Activated T-helper 1 cell treated with anti-CD3 and anti-CD28 coated beads, Interleukin-12 subunit alpha, Interleukin-12 subunit beta, Interleukin-2, Interleukin-4 antibody, amounts not matched to agents 30 ng/mL and 10 ng/mL and 1 ng/mL, durations not matched to agents 14 hours and 24 hours and 36 hours (primary cell): ENCODE measurements around the gene VDAC2. TPM values are rescaled to one million over a fixed set of nuclear protein-coding genes. Genes with fewer than 3 reads are reported as not detected.

Experiments used
- DNase-seq: peaks from one replicate; pipeline ENCODE4 v3.0.0; 2021; ENCODE audit warnings: low spot score
- H3K27ac Mint-ChIP-seq: one replicate; pipeline ENCODE4 v1.8.0; 2021; ENCODE audit warnings: mild to moderate bottlenecking, mixed read lengths
- H3K27me3 Mint-ChIP-seq: one replicate; pipeline ENCODE4 v1.8.0; 2022; ENCODE audit warnings: mild to moderate bottlenecking, moderate library complexity, mixed read lengths; ENCODE audit not compliant: insufficient read depth
- H3K36me3 Mint-ChIP-seq: one replicate; pipeline ENCODE4 v1.8.0; 2021; ENCODE audit warnings: low read depth, mixed read lengths
- H3K4me1 Mint-ChIP-seq: one replicate; pipeline ENCODE4 v1.8.0; 2021; ENCODE audit warnings: low read depth, mixed read lengths
- H3K4me3 Mint-ChIP-seq: one replicate; pipeline ENCODE4 v1.8.0; 2021; ENCODE audit warnings: mild to moderate bottlenecking, moderate library complexity, mixed read lengths
- H3K9me3 Mint-ChIP-seq: one replicate; pipeline ENCODE4 v1.8.0; 2021; ENCODE audit warnings: mixed read lengths
- intact Hi-C: fragments of 100-400 bp; cut with micrococcal nuclease; formaldehyde crosslinking; loops from one replicate; pipeline ENCODE4 v1.15.1; 2024
- total RNA-seq: library from RNA; stranded (reverse); gene quantifications from 2 replicates; pipeline ENCODE4 v1.2.3, GENCODE V29; 2022

The VDAC2 gene
- total RNA-seq: 220 and 224 TPM in 2 replicates

- peak; percentile 95 for DNase-seq
- H3K36me3 Mint-ChIP-seq: peaks cover 25% of the 10 kb centered on the region
- no peaks in the 10 kb centered on the region for H3K27me3 Mint-ChIP-seq
- H3K4me3 Mint-ChIP-seq: peak within 1 kb of the TSS; percentile 92
- H3K4me1 Mint-ChIP-seq: peaks cover 30% of the 10 kb centered on the region
- intact Hi-C loops: loop anchor here (1.0 kb wide), 8 partner anchors 20 to 1425 kb away; partner anchors contain the start of genes ADK, KAT6B, SAMD8 and ZSWIM8
- peak within 1 kb of the TSS; percentile 100 for H3K27ac Mint-ChIP-seq
- no peaks in the 10 kb centered on the region for H3K9me3 Mint-ChIP-seq
These were observed at the start of gene VDAC2 for GRCh38 chr10:75210282-75211006. TSS of gene VDAC2 (plus strand) at chr10:75210796. CDS start at chr10:75211159, 363 bp downstream.

- Mint-ChIP-seq H3K27me3 (no peaks in the 10 kb centered on the region), H3K4me3 (peak overlapping the region; percentile 72), H3K9me3 (no peaks in the 10 kb centered on the region), H3K27ac (peak overlapping the region; percentile 86), H3K36me3 (peaks cover 17% of the 10 kb centered on the region), H3K4me1 (peaks cover 25% of the 10 kb centered on the region)
- DNase-seq: peak; percentile 20
- intact Hi-C loops: loop anchor here (1.0 to 2.0 kb wide), 2 partner anchors 15 to 53 kb away; no protein-coding TSS in a partner anchor
These were observed 44.6 kb upstream of the VDAC2 start for GRCh38 chr10:75165684-75166622.

- no peaks in the 10 kb centered on the region for H3K27me3 Mint-ChIP-seq
- intact Hi-C loops: loop anchor here (1.0 to 2.0 kb wide), 2 partner anchors 14 to 53 kb away; no protein-coding TSS in a partner anchor
- peaks cover 13% of the 10 kb centered on the region for H3K36me3 Mint-ChIP-seq
- no peaks in the 10 kb centered on the region for H3K9me3 Mint-ChIP-seq
- peaks cover 25% of the 10 kb centered on the region for H3K4me1 Mint-ChIP-seq
- H3K4me3 Mint-ChIP-seq: peak overlapping the region; percentile 72
- DNase-seq: no peak
- peak overlapping the region; percentile 86 for H3K27ac Mint-ChIP-seq
These were observed 44.0 kb upstream of the VDAC2 start for GRCh38 chr10:75166623-75166972.

- H3K4me1 Mint-ChIP-seq: peaks cover 25% of the 10 kb centered on the region
- no peaks in the 10 kb centered on the region for H3K27me3 Mint-ChIP-seq
- no peak overlapping the region for H3K27ac Mint-ChIP-seq
- intact Hi-C loops: no loop called here
- H3K4me3 Mint-ChIP-seq: no peak overlapping the region
- H3K9me3 Mint-ChIP-seq: no peaks in the 10 kb centered on the region
- no peak for DNase-seq
- peaks cover 14% of the 10 kb centered on the region for H3K36me3 Mint-ChIP-seq
These were observed 42.3 kb upstream of the VDAC2 start for GRCh38 chr10:75168275-75168674.

GRCh38 chr10:75170215-75170614 lies 40.4 kb upstream of the VDAC2 start:
- DNase-seq: no peak

GRCh38 chr10:75175046-75175445 lies 35.5 kb upstream of the VDAC2 start:
- no peak for DNase-seq
- peaks cover 25% of the 10 kb centered on the region for H3K4me1 Mint-ChIP-seq
- no peak overlapping the region for H3K27ac Mint-ChIP-seq
- H3K4me3 Mint-ChIP-seq: no peak overlapping the region
- H3K27me3 Mint-ChIP-seq: no peaks in the 10 kb centered on the region
- H3K9me3 Mint-ChIP-seq: no peaks in the 10 kb centered on the region
- intact Hi-C loops: no loop called here
- peaks cover 27% of the 10 kb centered on the region for H3K36me3 Mint-ChIP-seq

More at GRCh38 chr10:75170215-75170614, 40.4 kb upstream of the VDAC2 start:
- Mint-ChIP-seq H3K9me3 (no peaks in the 10 kb centered on the region), H3K4me3 (no peak overlapping the region), H3K27ac (no peak overlapping the region), H3K27me3 (no peaks in the 10 kb centered on the region), H3K36me3 (peaks cover 20% of the 10 kb centered on the region), H3K4me1 (peaks cover 25% of the 10 kb centered on the region)
- intact Hi-C loops: no loop called here

GRCh38 chr10:75176046-75176445 lies 34.5 kb upstream of the VDAC2 start:
- Mint-ChIP-seq H3K36me3 (peaks cover 27% of the 10 kb centered on the region), H3K4me3 (no peak overlapping the region), H3K27ac (no peak overlapping the region), H3K4me1 (peaks cover 31% of the 10 kb centered on the region), H3K27me3 (no peaks in the 10 kb centered on the region), H3K9me3 (no peaks in the 10 kb centered on the region)
- intact Hi-C loops: no loop called here
- no peak for DNase-seq

- no peaks in the 10 kb centered on the region for H3K9me3 Mint-ChIP-seq
- H3K27me3 Mint-ChIP-seq: no peaks in the 10 kb centered on the region
- DNase-seq: no peak
- H3K27ac Mint-ChIP-seq: no peak overlapping the region
- H3K36me3 Mint-ChIP-seq: peaks cover 27% of the 10 kb centered on the region
- intact Hi-C loops: no loop called here
- no peak overlapping the region for H3K4me3 Mint-ChIP-seq
- H3K4me1 Mint-ChIP-seq: peaks cover 37% of the 10 kb centered on the region
These were observed 33.9 kb upstream of the VDAC2 start for GRCh38 chr10:75176736-75177135.

GRCh38 chr10:75179657-75180177 lies 30.9 kb upstream of the VDAC2 start:
- peaks cover 24% of the 10 kb centered on the region for H3K36me3 Mint-ChIP-seq
- no peak overlapping the region for H3K4me3 Mint-ChIP-seq
- DNase-seq: no peak
- peak overlapping the region; percentile 57 for H3K27ac Mint-ChIP-seq
- intact Hi-C loops: loop anchor here (2.0 to 5.0 kb wide), 2 partner anchors 13 to 67 kb away; partner anchors contain the start of gene SAMD8
- H3K27me3 Mint-ChIP-seq: no peaks in the 10 kb centered on the region
- peaks cover 37% of the 10 kb centered on the region for H3K4me1 Mint-ChIP-seq
- no peaks in the 10 kb centered on the region for H3K9me3 Mint-ChIP-seq

- no peak overlapping the region for H3K4me3 Mint-ChIP-seq
- no peak overlapping the region for H3K27ac Mint-ChIP-seq
- H3K36me3 Mint-ChIP-seq: peaks cover 19% of the 10 kb centered on the region
- peaks cover 37% of the 10 kb centered on the region for H3K4me1 Mint-ChIP-seq
- H3K27me3 Mint-ChIP-seq: no peaks in the 10 kb centered on the region
- intact Hi-C loops: loop anchor here (2.0 to 5.0 kb wide), 2 partner anchors 14 to 68 kb away; partner anchors contain the start of gene SAMD8
- H3K9me3 Mint-ChIP-seq: no peaks in the 10 kb centered on the region
- no peak for DNase-seq
These were observed 30.0 kb upstream of the VDAC2 start for GRCh38 chr10:75180592-75180991.

- H3K4me3 Mint-ChIP-seq: no peak overlapping the region
- intact Hi-C loops: loop anchor here (2.0 to 5.0 kb wide), 2 partner anchors 14 to 69 kb away; partner anchors contain the start of gene SAMD8
- H3K27me3 Mint-ChIP-seq: no peaks in the 10 kb centered on the region
- H3K36me3 Mint-ChIP-seq: peaks cover 17% of the 10 kb centered on the region
- DNase-seq: no peak
- H3K4me1 Mint-ChIP-seq: peaks cover 35% of the 10 kb centered on the region
- no peak overlapping the region for H3K27ac Mint-ChIP-seq
- no peaks in the 10 kb centered on the region for H3K9me3 Mint-ChIP-seq
These were observed 29.5 kb upstream of the VDAC2 start for GRCh38 chr10:75181073-75181472.

GRCh38 chr10:75186310-75186709 lies 24.3 kb upstream of the VDAC2 start:
- peaks cover 9% of the 10 kb centered on the region for H3K4me1 Mint-ChIP-seq
- no peak overlapping the region for H3K27ac Mint-ChIP-seq
- H3K36me3 Mint-ChIP-seq: no peaks in the 10 kb centered on the region
- H3K27me3 Mint-ChIP-seq: no peaks in the 10 kb centered on the region
- intact Hi-C loops: loop anchor here (5.0 kb wide), 1 partner anchor 49 kb away; no protein-coding TSS in a partner anchor
- DNase-seq: no peak
- H3K4me3 Mint-ChIP-seq: no peak overlapping the region
- no peaks in the 10 kb centered on the region for H3K9me3 Mint-ChIP-seq
